ENCODE measurements around the gene FAM241A.
"Not testable (repeated sequence)": the region's sequence is repeated elsewhere in the genome, so short reads cannot be mapped to it uniquely, and the experiment has no call there.

FAM241A gene

DNA sequence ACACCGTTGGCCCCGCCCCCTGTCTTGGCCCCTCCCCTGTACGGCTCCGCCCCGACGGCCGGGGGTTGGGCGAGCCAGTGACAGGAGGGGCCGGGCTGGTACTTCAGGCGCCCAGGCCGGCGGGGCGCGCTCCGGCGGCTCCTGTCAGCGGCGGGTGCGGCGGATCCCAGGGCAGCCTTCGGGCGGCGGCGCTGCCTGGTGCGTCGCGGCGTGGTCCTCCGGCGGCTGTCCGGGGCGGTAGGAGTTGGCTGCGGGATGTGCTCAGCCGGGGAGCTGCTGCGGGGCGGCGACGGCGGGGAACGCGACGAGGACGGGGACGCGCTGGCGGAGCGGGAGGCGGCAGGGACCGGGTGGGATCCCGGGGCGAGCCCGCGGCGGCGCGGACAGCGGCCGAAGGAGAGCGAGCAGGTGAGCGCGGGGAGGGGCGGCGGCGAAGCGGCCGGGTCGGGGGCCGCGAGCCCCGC, at the start of gene FAM241A:
Gene FAM241A (plus strand): TSS at position 129 of the 464 bp plus-strand sequence. CDS start 127 bp downstream, at position 256.
- peak; percentile 83 for DNase-seq

DNA sequence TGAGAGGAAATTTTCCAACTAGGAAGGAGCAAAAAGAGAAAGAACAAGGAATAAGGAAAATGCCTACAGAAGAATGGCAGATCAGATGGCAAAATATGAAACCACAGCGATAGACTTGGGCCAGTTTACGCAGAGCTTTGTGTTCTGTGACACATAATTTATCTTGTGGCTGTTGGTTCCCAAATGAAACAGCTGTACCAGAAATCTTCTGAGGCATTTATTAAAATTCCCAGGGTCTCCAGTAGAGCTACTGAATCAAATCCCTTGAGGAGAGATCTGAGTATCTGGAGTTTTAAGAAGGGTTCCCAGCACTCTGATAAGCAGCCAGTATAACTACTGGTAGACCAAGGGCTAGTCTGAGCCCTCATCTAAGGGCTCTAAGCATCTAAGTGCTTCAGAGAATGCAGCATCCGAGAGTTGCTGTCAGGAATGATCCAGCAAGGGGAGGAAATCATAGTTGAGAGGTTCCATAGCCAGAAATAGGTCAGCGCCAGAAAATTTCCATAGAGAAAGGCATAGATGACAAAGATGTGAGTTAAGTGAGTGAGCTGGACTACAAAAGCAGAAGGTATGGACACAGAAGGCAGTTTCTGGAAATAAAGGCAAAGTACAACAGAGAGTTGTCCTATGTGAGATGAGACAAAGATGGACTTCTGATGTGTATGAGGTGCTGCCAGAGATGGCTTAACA, 46.3 kb upstream of the FAM241A start:
- DNase-seq = no peak

DNA sequence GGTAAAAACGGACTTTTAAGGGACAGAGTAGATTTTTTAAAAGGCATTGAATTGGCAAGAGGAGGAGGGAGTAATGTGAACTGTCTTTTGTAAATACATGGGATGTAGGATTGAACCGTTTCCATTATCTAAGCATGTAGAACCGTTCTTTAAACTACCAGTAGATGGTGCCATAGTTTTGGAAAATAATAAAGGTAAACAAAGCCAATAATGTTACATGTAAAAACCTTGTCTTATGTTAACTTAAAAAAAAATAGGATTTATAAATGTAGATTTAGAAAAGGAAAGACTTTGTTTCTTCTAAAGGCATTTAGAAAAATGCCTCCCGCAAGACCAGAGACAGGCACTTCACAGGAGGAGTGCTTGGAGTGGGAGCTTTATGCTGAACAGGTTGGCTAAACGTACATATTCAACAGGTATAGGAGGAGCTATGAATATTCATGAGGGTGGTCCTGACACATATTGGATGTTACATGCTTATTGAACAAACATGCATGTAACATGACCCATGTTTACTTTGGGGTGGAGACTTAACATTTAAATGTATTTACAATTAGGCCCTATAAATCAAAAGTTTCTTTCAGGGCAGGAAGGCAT, 45.5 kb upstream of the FAM241A start:
- no peak for DNase-seq

DNA sequence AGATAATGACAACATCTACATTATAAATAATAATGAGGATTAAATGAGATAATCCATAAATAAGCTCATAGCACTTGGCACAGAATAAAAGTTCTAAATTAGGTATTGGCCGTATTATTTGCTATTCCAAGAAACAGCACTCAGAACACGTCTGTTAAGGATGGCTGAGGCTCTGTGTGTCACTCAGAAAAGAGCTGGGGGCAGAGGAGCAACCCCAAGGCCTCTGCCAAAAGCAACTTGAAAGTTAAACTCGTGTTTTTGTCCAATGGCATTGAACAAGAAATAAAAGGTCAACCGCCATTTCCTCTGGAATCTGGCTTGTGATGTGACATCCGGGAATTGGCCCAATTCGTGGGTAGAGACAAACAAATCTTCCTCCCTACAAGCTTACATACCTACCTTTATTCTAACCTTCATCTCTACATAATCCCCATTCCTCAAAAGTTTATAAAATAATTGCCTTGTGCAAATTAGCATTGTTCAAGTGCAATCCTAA, 42.3 kb upstream of the FAM241A start:
- DNase-seq = no peak

- DNase-seq = no peak
Observed at GRCh38 chr4:112105201-112105969, 39.9 kb upstream of the FAM241A start.

- no peak for DNase-seq
Observed at GRCh38 chr4:112109360-112110058, 35.7 kb upstream of the FAM241A start.

DNA sequence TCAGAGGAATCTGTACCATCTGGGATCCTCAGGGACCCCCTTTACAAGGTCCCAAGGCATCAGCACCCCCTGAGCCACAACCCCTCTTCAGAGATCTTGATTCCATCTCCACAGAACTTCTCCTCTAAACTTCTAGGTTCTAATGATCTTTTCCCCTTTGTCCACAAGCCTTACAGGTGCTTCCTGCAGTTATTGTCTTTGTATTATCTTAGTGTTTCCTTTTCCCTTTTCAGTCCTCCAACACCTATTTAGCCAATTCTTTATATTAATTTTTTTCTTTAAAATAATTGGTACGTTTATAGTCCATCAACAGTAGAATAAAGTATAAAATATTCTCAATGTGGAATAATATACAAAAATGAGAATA, 35.2 kb upstream of the FAM241A start:
- DNase-seq = no peak

DNA sequence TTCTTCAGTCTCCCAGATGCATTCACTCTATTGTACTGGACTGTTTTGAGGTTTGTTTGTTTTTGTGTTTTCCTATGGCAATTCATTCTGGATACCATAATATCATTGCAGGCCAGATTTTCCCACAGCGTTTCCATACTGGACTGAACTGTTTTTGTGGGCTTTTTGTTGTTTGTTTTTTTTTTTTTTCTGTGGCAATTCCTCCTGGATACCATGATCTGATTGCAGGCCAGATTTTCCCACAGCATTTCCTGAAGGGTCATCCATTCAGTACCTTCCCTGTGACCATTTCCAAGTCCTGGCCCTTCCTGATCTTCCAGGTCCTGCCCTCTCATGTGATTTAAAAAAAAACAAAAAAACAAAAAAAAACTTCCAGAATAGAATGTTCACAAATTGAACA, 33.9 kb upstream of the FAM241A start:
- no peak for DNase-seq

- not testable (repeated sequence) for DNase-seq
Observed at GRCh38 chr4:112112095-112112494, 33.2 kb upstream of the FAM241A start.

DNA sequence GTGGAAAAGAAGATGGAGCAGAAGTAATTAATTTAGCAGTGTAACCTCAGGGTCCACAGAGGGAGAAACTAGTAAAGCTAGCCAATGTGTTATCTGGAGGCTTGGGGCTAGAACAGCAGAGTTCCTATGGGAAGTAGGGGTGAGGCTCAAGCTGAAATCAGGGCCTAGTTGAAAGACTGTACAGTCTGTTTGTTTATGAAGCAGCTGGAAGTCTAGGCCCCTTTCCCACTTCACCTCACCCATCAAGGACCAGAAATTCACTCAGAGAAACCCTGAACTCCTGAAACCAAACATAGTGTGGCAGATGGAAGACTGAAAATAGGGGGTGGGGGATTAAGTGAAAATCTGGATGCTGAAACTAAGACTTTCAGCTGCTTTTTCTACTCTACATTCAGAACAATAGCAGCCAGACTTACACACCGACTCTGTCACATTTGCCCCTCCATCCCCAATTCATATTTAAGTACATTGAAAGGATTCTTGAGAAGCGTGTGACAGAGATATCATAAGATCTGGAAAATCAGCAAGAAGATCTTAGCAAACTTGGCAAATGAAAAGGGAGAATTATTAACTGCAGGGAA, 32.6 kb upstream of the FAM241A start:
- DNase-seq = no peak

GRCh38 chr4:112113864-112114263, 31.4 kb upstream of the FAM241A start:
- DNase-seq = no peak

GRCh38 chr4:112114452-112114851, 30.8 kb upstream of the FAM241A start:
- DNase-seq = no peak

DNA sequence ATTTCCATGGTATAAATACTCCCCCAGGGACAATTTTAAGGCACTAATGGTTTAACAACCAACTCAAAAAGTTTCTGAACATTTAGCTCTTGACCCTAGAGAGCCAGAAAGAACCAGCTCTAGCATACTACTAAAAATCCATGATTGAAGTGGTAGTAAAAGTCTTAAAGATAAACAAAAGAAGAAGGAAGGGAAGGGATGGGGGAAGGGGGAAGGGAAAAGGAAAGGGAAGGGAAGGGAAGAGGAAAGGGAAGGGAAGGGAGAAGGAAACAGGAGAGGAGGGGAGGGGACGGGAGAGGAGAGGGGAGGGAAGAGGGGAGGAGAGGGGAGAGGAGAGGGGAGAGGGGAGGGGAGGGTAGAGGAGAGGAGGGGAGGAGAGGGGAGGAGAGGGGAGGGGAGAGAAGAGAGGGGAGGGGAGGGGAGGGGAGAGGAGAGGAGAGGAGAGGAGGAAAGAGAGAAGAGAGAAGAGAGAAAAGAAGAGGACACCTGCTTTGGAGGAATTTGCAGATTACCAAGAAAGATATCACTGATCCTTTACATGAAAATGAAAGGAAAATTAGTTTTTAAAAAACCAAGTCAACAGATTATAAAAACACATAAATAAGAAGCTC, 26.4 kb upstream of the FAM241A start:
- no peak for DNase-seq

- no peak for DNase-seq
Observed at GRCh38 chr4:112119353-112119783, 25.9 kb upstream of the FAM241A start.

- DNase-seq = no peak
Observed at GRCh38 chr4:112120021-112120420, 25.2 kb upstream of the FAM241A start.

DNA sequence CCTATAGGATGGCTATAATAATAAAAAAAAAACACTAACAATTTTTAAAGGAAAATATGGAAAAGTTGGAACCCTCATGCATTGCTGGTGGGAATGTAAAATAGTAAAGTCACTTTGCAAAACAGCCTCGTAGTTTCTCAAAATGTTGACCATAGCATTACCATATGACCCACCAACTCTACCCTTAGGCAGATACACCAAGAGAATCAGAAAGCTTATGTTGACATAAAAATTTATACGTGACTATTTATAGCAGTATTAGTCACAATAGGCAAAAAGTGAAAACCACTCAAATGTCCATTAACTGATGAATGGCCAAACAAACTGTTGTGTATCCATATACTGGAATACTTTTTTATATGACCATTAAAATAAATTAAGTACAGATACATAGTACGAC, 19.8 kb upstream of the FAM241A start:
- no peak for DNase-seq

GRCh38 chr4:112127048-112127637, 18.1 kb upstream of the FAM241A start:
- no peak for DNase-seq

DNA sequence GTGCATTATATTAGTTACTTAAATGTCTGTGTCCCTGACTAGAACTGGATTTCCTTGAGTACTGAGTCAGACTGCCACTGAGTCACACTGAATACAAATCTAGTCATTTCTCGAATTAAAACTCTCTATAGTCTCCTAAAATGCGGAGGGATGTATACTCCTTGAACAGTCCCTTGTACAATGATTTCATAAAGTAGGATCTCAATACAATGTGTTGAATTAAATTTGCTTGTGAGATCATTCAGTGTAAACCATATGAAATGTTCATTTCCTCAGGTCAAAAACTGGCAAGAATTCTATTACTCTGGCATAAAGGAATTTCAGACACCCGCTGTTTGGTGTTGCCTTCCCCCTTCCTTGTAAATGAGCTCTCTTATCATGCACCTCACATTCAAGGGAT, 17.5 kb upstream of the FAM241A start:
- DNase-seq = no peak

- DNase-seq = no peak
Observed at GRCh38 chr4:112128452-112128851, 16.8 kb upstream of the FAM241A start.

GRCh38 chr4:112130906-112131305, 14.3 kb upstream of the FAM241A start:
- DNase-seq = no peak

DNA sequence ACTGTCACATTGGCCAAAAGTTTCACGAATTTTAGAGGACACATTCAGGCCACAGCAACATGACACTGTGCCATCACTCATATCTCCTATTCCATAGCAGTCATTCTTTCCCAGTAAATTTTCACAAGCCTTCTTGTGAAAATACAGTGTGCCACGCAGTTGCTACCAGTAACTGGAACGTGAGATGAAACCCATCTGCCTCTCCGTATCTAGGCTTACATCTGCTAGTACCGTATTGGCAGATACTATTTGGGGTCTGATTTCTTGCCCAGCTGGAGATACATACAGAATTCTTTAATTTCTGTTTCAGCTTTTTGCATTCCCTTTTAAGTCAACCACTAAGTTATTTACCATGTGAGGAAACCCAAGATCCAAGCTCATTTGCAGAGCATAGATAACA, 8.7 kb upstream of the FAM241A start:
- DNase-seq = no peak

- DNase-seq = no peak
Observed at GRCh38 chr4:112138538-112138937, 6.7 kb upstream of the FAM241A start.
